Measurements from ENCODE around the gene SLIT3. TPM values are rescaled to one million over a fixed set of nuclear protein-coding genes. Genes with fewer than 3 reads are reported as not detected.

Gene SLIT3
- total and polyA plus RNA-seq, 2 donors from 2014 or later, result 14.5 to 54.1 TPM

GRCh38 chr5:168813184-168813968, 487.6 kb downstream of the SLIT3 start:
- Histone ChIP-seq H3K4me1 (ENCODE audit: control insufficient read depth in 2 of 3, insufficient read depth in 2 of 3, low read depth in 1 of 3, low read length in 3 of 3) (no peaks in the 10 kb centered on the region), H3K9ac (ENCODE audit: low read length in 3 of 3) (no peak overlapping the region), H3K27me3 (ENCODE audit: control insufficient read depth, insufficient read depth, low read length) (no peaks in the 10 kb centered on the region), H3K27ac (ENCODE audit: low read depth in 2 of 2, low read length in 2 of 2) (no peak overlapping the region), H3K36me3 (ENCODE audit: control insufficient read depth in 2 of 3, insufficient read depth in 3 of 3, low read length in 3 of 3) (no peaks in the 10 kb centered on the region), H3K9me3 (ENCODE audit: control insufficient read depth in 2 of 3, insufficient read depth in 1 of 3, low read length in 3 of 3) (no peaks in the 10 kb centered on the region), H3K4me3 (ENCODE audit: low read length in 3 of 3) (no peak overlapping the region)
- FAIRE-seq (no peak), DNase-seq (no peak)
- intact Hi-C loops (cut with DNase I), result no loop called here
- no peak for TF ChIP-seq CTCF (IDR thresholded peaks at IDR 0.05; ENCODE audit: borderline replicate concordance, extremely low read depth, insufficient read depth)

- DNase-seq, result no peak
- H3K4me1 ChIP-seq (ENCODE audit: control insufficient read depth in 2 of 3, insufficient read depth in 2 of 3, low read depth in 1 of 3, low read length in 3 of 3), result no peaks in the 10 kb centered on the region
- H3K36me3 ChIP-seq (ENCODE audit: control insufficient read depth in 2 of 3, insufficient read depth in 3 of 3, low read length in 3 of 3), result no peaks in the 10 kb centered on the region
- H3K9me3 ChIP-seq (ENCODE audit: control insufficient read depth in 2 of 3, insufficient read depth in 1 of 3, low read length in 3 of 3), result no peaks in the 10 kb centered on the region
- no peak overlapping the region for H3K27ac ChIP-seq (ENCODE audit: low read depth in 2 of 2, low read length in 2 of 2)
- H3K4me3 ChIP-seq (ENCODE audit: low read length in 3 of 3), result no peak overlapping the region
- H3K9ac ChIP-seq (ENCODE audit: low read length in 3 of 3), result no peak overlapping the region
- no peak for TF ChIP-seq CTCF (IDR thresholded peaks at IDR 0.05; ENCODE audit: borderline replicate concordance, extremely low read depth, insufficient read depth)
- no peaks in the 10 kb centered on the region for H3K27me3 ChIP-seq (ENCODE audit: control insufficient read depth, insufficient read depth, low read length)
- no peak for FAIRE-seq
- intact Hi-C loops (cut with DNase I), result no loop called here
These were observed 490.3 kb downstream of the SLIT3 start for GRCh38 chr5:168810641-168811040.

- intact Hi-C loops (cut with DNase I), result no loop called here
- no peak overlapping the region for H3K9ac ChIP-seq (ENCODE audit: low read length in 3 of 3)
- TF ChIP-seq CTCF (IDR thresholded peaks at IDR 0.05; ENCODE audit: borderline replicate concordance, extremely low read depth, insufficient read depth), result no peak
These were observed 491.7 kb downstream of the SLIT3 start for GRCh38 chr5:168809218-168809617.

More at GRCh38 chr5:168809218-168809617, 491.7 kb downstream of the SLIT3 start:
- DNase-seq (no peak), FAIRE-seq (no peak)
- no peaks in the 10 kb centered on the region for H3K4me1 ChIP-seq (ENCODE audit: control insufficient read depth in 2 of 3, insufficient read depth in 2 of 3, low read depth in 1 of 3, low read length in 3 of 3)
- no peaks in the 10 kb centered on the region for H3K36me3 ChIP-seq (ENCODE audit: control insufficient read depth in 2 of 3, insufficient read depth in 3 of 3, low read length in 3 of 3)
- H3K27me3 ChIP-seq (ENCODE audit: control insufficient read depth, insufficient read depth, low read length), result no peaks in the 10 kb centered on the region
- H3K9me3 ChIP-seq (ENCODE audit: control insufficient read depth in 2 of 3, insufficient read depth in 1 of 3, low read length in 3 of 3), result no peaks in the 10 kb centered on the region
- H3K4me3 ChIP-seq (ENCODE audit: low read length in 3 of 3), result no peak overlapping the region
- no peak overlapping the region for H3K27ac ChIP-seq (ENCODE audit: low read depth in 2 of 2, low read length in 2 of 2)
